Ovary (tissue), 3 donors: Measurements from ENCODE around the gene DHRS9.

ENCODE experiments used
- EP300 ChIP-seq: sonication (generic); formaldehyde crosslinking; IDR thresholded peaks from one replicate; pipeline ENCODE4 v1.6.1; 2017; ENCODE audit warnings: antibody characterized with exemption
- POLR2A ChIP-seq: fragments of 450-650 bp; IDR thresholded peaks from one replicate; pipeline ENCODE4 v1.6.1; 2017; ENCODE audit warnings: antibody characterized with exemption, mild to moderate bottlenecking, moderate library complexity
- TF ChIP-seq, protein P1 (sequence below), 3 donors: fragments of 450-650 bp in 2 of 3; fragments of 200-600 bp in 1 of 3; IDR thresholded peaks; one replicate each; pipeline versions ENCODE4 v1.5.1 to v1.8.0; 2016 to 2022; ENCODE audit warnings: antibody characterized with exemption in 3 of 3, mild to moderate bottlenecking in 1 of 3
- donor health status: DM: no; HTN: no; CAD: no.

DNA sequence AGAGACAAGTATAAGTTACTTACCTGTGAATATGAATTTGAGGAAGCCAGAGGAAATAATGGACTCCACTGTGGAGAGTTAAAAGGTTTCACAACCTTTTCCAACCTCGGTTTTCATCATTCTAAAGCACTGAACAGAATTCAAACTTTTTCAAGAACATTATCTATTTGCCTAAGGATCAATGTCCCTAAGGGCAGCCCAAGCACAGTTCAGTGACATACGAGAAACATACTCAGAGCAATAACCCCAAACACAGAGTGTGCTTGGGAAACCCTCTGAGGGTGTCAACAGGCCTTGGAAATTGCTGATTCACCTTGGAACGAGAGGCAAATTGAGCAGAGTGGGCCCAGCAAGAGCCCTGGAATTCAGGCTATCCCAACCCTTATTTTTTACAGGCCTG, 38.2 kb upstream of the DHRS9 start, which contains the start of gene ABCB11:
- TF ChIP-seq EP300 (no peak), POLR2A (no peak)
- TF ChIP-seq, protein P1, sequence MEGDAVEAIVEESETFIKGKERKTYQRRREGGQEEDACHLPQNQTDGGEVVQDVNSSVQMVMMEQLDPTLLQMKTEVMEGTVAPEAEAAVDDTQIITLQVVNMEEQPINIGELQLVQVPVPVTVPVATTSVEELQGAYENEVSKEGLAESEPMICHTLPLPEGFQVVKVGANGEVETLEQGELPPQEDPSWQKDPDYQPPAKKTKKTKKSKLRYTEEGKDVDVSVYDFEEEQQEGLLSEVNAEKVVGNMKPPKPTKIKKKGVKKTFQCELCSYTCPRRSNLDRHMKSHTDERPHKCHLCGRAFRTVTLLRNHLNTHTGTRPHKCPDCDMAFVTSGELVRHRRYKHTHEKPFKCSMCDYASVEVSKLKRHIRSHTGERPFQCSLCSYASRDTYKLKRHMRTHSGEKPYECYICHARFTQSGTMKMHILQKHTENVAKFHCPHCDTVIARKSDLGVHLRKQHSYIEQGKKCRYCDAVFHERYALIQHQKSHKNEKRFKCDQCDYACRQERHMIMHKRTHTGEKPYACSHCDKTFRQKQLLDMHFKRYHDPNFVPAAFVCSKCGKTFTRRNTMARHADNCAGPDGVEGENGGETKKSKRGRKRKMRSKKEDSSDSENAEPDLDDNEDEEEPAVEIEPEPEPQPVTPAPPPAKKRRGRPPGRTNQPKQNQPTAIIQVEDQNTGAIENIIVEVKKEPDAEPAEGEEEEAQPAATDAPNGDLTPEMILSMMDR (IDR thresholded peaks at IDR 0.05) = no peak
